Measurements from ENCODE around the gene BSN. TPM values are rescaled to one million over a fixed set of nuclear protein-coding genes. Genes with fewer than 3 reads are reported as not detected.

The BSN gene
- total RNA-seq, 1 donor from 2014 or later, result 0.46 TPM

DNA sequence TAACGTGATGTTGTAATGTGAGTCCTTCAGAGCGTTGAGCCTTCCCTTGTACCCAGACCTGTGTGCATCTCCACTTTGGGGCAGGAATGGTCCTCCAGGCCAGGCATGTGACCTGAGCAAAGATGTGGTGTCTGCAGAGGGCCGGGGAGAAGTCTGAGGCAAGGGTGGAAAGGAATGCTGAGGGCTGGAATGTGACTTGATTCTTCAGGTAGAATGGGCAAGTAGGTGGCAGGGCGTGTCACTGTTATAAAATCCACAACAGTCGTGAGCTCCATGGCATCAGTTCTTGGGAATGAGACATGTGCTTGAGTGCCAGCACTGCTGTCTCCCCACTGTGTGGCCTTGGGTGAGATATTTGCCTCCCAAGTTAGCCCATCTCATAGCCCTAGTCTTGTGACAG is 24.0 kb upstream of the BSN start:
- DNase-seq (ENCODE audit: low read depth), result no peak
- H3K4me3 ChIP-seq (ENCODE audit: low read depth, low read length), result no peak overlapping the region
- TF ChIP-seq, protein P1, sequence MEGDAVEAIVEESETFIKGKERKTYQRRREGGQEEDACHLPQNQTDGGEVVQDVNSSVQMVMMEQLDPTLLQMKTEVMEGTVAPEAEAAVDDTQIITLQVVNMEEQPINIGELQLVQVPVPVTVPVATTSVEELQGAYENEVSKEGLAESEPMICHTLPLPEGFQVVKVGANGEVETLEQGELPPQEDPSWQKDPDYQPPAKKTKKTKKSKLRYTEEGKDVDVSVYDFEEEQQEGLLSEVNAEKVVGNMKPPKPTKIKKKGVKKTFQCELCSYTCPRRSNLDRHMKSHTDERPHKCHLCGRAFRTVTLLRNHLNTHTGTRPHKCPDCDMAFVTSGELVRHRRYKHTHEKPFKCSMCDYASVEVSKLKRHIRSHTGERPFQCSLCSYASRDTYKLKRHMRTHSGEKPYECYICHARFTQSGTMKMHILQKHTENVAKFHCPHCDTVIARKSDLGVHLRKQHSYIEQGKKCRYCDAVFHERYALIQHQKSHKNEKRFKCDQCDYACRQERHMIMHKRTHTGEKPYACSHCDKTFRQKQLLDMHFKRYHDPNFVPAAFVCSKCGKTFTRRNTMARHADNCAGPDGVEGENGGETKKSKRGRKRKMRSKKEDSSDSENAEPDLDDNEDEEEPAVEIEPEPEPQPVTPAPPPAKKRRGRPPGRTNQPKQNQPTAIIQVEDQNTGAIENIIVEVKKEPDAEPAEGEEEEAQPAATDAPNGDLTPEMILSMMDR (conservative IDR thresholded peaks at IDR 0.05; ENCODE audit: low read depth, low read length), result no peak

DNA sequence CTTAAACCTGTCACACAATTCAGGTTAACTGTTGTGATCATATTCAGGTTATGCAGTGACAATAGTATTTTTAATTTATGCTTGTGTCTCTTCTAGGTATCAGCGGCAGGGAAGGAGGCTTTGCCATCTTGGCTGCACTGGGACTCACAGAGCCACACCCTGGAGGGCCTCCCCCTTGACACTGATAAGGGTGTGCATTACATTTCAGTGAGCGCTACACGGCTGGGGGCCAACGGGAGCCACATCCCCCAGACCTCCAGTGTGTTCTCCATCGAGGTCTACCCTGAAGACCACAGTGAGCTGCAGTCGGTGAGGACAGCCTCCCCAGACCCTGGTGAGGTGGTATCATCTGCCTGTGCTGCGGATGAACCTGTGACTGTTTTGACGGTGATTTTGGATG is 23.6 kb upstream of the BSN start:
- DNase-seq (ENCODE audit: low read depth), result no peak
- TF ChIP-seq, protein P1 (conservative IDR thresholded peaks at IDR 0.05; ENCODE audit: low read depth, low read length), result no peak
- H3K4me3 ChIP-seq (ENCODE audit: low read depth, low read length), result no peak overlapping the region

DNA sequence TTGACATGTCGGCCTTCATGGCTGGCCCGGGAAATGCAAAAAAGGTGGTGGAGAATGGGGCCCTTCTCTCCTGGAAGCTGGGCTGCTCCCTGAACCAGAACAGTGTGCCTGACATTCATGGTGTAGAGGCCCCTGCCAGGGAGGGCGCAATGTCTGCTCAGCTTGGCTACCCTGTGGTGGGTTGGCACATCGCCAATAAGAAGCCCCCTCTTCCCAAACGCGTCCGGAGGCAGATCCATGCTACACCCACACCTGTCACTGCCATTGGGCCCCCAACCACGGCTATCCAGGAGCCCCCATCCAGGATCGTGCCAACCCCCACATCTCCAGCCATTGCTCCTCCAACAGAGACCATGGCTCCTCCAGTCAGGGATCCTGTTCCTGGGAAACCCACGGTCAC is 23.1 kb upstream of the BSN start:
- TF ChIP-seq, protein P1 (conservative IDR thresholded peaks at IDR 0.05; ENCODE audit: low read depth, low read length), result no peak
- no peak for DNase-seq (ENCODE audit: low read depth)
- no peak overlapping the region for H3K4me3 ChIP-seq (ENCODE audit: low read depth, low read length)

DNA sequence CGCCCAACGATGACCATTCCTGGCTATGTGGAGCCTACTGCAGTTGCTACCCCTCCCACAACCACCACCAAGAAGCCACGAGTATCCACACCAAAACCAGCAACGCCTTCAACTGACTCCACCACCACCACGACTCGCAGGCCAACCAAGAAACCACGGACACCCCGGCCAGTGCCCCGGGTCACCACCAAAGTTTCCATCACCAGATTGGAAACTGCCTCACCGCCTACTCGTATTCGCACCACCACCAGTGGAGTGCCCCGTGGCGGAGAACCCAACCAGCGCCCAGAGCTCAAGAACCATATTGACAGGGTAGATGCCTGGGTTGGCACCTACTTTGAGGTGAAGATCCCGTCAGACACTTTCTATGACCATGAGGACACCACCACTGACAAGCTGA is 22.6 kb upstream of the BSN start:
- DNase-seq (ENCODE audit: low read depth), result no peak
- TF ChIP-seq, protein P1 (conservative IDR thresholded peaks at IDR 0.05; ENCODE audit: low read depth, low read length), result no peak
- no peak overlapping the region for H3K4me3 ChIP-seq (ENCODE audit: low read depth, low read length)

DNA sequence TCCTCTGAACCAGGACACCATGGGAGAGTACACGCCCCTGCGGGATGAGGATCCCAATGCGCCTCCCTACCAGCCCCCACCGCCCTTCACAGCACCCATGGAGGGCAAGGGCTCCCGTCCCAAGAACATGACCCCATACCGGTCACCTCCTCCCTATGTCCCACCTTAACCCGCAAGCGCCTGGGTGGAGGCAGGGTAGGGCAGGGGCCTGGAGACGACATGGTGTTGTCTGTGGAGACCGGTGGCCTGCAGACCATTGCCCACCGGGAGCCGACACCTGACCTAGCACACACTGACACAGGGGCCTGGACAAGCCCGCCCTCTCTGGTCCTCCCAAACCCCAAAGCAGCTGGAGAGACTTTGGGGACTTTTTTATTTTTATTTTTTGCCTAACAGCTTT is 21.2 kb upstream of the BSN start:
- H3K4me3 ChIP-seq (ENCODE audit: low read depth, low read length), result no peak overlapping the region
- DNase-seq (ENCODE audit: low read depth), result no peak
- TF ChIP-seq, protein P1 (conservative IDR thresholded peaks at IDR 0.05; ENCODE audit: low read depth, low read length), result no peak

DNA sequence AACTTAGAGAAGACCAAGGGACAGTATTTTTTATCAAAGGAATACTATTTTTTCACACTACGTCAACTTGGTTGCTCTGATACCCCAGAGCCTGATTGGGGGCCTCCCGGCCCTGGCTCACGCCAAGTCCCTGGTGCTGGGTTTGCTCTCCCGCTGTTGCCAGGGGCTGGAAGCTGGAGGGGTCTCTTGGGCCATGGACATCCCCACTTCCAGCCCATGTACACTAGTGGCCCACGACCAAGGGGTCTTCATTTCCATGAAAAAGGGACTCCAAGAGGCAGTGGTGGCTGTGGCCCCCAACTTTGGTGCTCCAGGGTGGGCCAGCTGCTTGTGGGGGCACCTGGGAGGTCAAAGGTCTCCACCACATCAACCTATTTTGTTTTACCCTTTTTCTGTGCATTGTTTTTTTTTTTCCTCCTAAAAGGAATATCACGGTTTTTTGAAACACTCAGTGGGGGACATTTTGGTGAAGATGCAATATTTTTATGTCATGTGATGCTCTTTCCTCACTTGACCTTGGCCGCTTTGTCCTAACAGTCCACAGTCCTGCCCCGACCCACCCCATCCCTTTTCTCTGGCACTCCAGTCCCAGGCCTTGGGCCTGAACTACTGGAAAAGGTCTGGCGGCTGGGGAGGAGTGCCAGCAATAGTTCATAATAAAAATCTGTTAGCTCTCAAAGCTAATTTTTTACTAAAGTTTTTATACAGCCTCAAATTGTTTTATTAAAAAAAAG is 20.3 kb upstream of the BSN start:
- no peak overlapping the region for H3K4me3 ChIP-seq (ENCODE audit: low read depth, low read length)
- DNase-seq (ENCODE audit: low read depth), result no peak
- TF ChIP-seq, protein P1 (conservative IDR thresholded peaks at IDR 0.05; ENCODE audit: low read depth, low read length), result no peak

Data from epithelial cell of proximal tubule (primary cell).